Heart right ventricle (tissue), 16 donors: ENCODE measurements around the gene KLHDC2. TPM values are rescaled to one million over a fixed set of nuclear protein-coding genes. Genes with fewer than 3 reads are reported as not detected.
"Not testable (repeated sequence)": the region's sequence is repeated elsewhere in the genome, so short reads cannot be mapped to it uniquely, and the experiment has no call there.

Source experiments
- ATAC-seq, 8 donors: fragments of 200-7000 bp; cut with Tn5 transposase; one replicate each; pipeline ENCODE4 v1.9.1; 2020; ENCODE audit warnings: mild to moderate bottlenecking in 8 of 8, moderate library complexity in 8 of 8, moderate number of reproducible peaks in 1 of 8
- DNase-seq, 2 donors: peaks; one replicate each; pipeline ENCODE4 v3.0.0-alpha.2; 2020
- H3K27ac ChIP-seq, 10 donors: fragments of 200-600 bp; sonication (generic) in 2 of 10; one replicate each; pipeline versions ENCODE4 v1.5.0 to v1.8.0; 2020 to 2022; ENCODE audit warnings: mild to moderate bottlenecking in 3 of 10
- H3K27me3 ChIP-seq, 7 donors: fragments of 200-600 bp; one replicate each; pipeline ENCODE4 v1.8.0; 2021 to 2022; ENCODE audit warnings: mild to moderate bottlenecking in 2 of 7
- H3K36me3 ChIP-seq, 9 donors: fragments of 200-600 bp; sonication (generic) in 1 of 9; one replicate each; pipeline versions ENCODE4 v1.5.0 to v1.8.0; 2020 to 2022; ENCODE audit warnings: mild to moderate bottlenecking in 2 of 9
- H3K4me1 ChIP-seq, 9 donors: fragments of 200-600 bp; sonication (generic) in 1 of 9; one replicate each; pipeline versions ENCODE4 v1.5.0 to v1.8.0; 2020 to 2022; ENCODE audit warnings: mild to moderate bottlenecking in 4 of 9
- H3K4me3 ChIP-seq, 10 donors: fragments of 200-600 bp; sonication (generic) in 2 of 10; one replicate each; pipeline versions ENCODE4 v1.5.0 to v1.8.0; 2020 to 2022; ENCODE audit warnings: mild to moderate bottlenecking in 7 of 10, moderate library complexity in 2 of 10
- H3K9me3 ChIP-seq, 11 donors: fragments of 200-600 bp in 10 of 11; sonication (generic) in 2 of 11; one replicate each; pipeline versions ENCODE4 v1.5.0 to v1.8.0; 2013 to 2022; ENCODE audit warnings: mild to moderate bottlenecking in 2 of 11, control low read depth in 1 of 11, moderate library complexity in 1 of 11
- CTCF ChIP-seq, 9 donors: fragments of 200-600 bp; sonication (generic) in 2 of 9; IDR thresholded peaks; one replicate each; pipeline versions ENCODE4 v1.5.0 to v1.8.0; 2021 to 2022; ENCODE audit warnings: antibody characterized with exemption in 9 of 9, mild to moderate bottlenecking in 5 of 9, moderate library complexity in 1 of 9
- WGBS, 2 donors: extraction: QIAGEN DNeasy Blood & Tissue Kit; methylation state at CpG; one replicate each; pipeline ENCODE4 v1.1.7; 2013; ENCODE audit warnings: inconsistent platforms in 1 of 2; 5-methylcytosine and 5-hydroxymethylcytosine counted together
- intact Hi-C, 10 donors: fragments of 100-400 bp; cut with DNase I; formaldehyde crosslinking; loops; one replicate each; pipeline versions ENCODE4 v1.11.1 to v1.14.2; 2022
- polyA plus RNA-seq, 2 donors: library from polyadenylated mRNA; stranded (reverse); fragments of 200-250 nt; gene quantifications; one replicate each; pipeline ENCODE4 v1.2.3, GENCODE V29; 2013
- total RNA-seq, 10 donors: library from RNA; stranded (reverse); fragmentation: NEBNext Ultra II Directional in 3 of 10; extraction: Animal tissue kit (Norgen Biotek cat#: 25700) in 3 of 10; gene quantifications; one replicate each; pipeline versions ENCODE4 v1.2.1 to v1.2.4, GENCODE V29; 2021 to 2023
- donor health status: Arrhythmogenic right ventricular cardiomyopathy.
- donor health status: ischemic (EF 13 %, LVEDD 7.1; RV severe dilation, severe dysfunction).
- donor health status: healthy with polysubstance abuse.
- donor health status: DM: no; HTN: yes; CAD: no.
- donor health status: DM: no; HTN: no; CAD: no.
- donor health status: ischemic (EF 25% LVEDD 6.9; RV normal size, moderate dysfunction).
- donor health status: ischemic (EF 25% LVEDD 5.7; RV mildly dilated, moderate dysfunction).
- donor health status: healthy.
- donor health status: DM: yes; HTN: yes; CAD: no.
- donor health status: Ischemic cardiomyopathy.
- donor health status: ischemic (EF 35%, LVEDD 5.7; RV mildly dilated, moderate dysfunction).
- donor health status: nonischemic (EF 11% LVEDD 7.7; RV severe dilation, severe dysfunction).
- donor health status: DM: yes; HTN: yes; CAD: no.
- donor health status: PGD.
- donor health status: ischemic (EF 29% LVEDD 5.4; RV normal size, mild dysfunction).
- donor health status: nonischemic (EF 23%, LVEDD 6.1; RV moderate dilation, normal function).

KLHDC2 gene
- total and polyA plus RNA-seq, 12 donors, result 40.2 to 106 (median 83.3) TPM

GRCh38 chr14:49732896-49733295 lies 35.1 kb upstream of the KLHDC2 start:
- 94 to 96% methylated on average over 3 of the region's 3 CpGs for WGBS, 2 donors
- DNase-seq (no peak), ATAC-seq (no peak)
- Histone ChIP-seq H3K27ac (no peak overlapping the region), H3K4me3 (no peak overlapping the region), H3K9me3 (no peaks in the 10 kb centered on the region), H3K36me3 (peaks cover 0 to 97% (median 0%) of the 10 kb centered on the region in 9 donors), H3K27me3 (no peaks in the 10 kb centered on the region), H3K4me1 (no peaks in the 10 kb centered on the region)
- TF ChIP-seq CTCF (IDR thresholded peaks at IDR 0.05), result no peak
- intact Hi-C loops, result no loop called here

- no peak for DNase-seq
- Histone ChIP-seq H3K4me1 (no peaks in the 10 kb centered on the region), H3K36me3 (peaks cover 0 to 97% (median 0%) of the 10 kb centered on the region in 9 donors), H3K9me3 (no peaks in the 10 kb centered on the region), H3K27ac (no peak overlapping the region), H3K27me3 (no peaks in the 10 kb centered on the region), H3K4me3 (no peak overlapping the region)
- no peak for ATAC-seq
- no peak for TF ChIP-seq CTCF (IDR thresholded peaks at IDR 0.05)
- intact Hi-C loops, result no loop called here
These were observed 34.1 kb upstream of the KLHDC2 start for GRCh38 chr14:49733836-49734235.

- 89 to 98% methylated on average over 4 of the region's 4 CpGs for WGBS, 2 donors
- DNase-seq, H3K9me3 ChIP-seq, H3K4me1 ChIP-seq, intact Hi-C loops, H3K4me3 ChIP-seq, H3K27me3 ChIP-seq, ATAC-seq, H3K27ac ChIP-seq: not testable (repeated sequence)
- peaks cover 0 to 95% (median 6%) of the 10 kb centered on the region in 9 donors for H3K36me3 ChIP-seq
These were observed 32.3 kb upstream of the KLHDC2 start for GRCh38 chr14:49735669-49736068.

GRCh38 chr14:49745191-49745590 lies 22.8 kb upstream of the KLHDC2 start:
- Histone ChIP-seq H3K4me3 (no peak overlapping the region), H3K36me3 (peaks cover 0 to 100% (median 14%) of the 10 kb centered on the region in 9 donors), H3K27ac (no peak overlapping the region), H3K4me1 (no peaks in the 10 kb centered on the region), H3K9me3 (no peaks in the 10 kb centered on the region), H3K27me3 (no peaks in the 10 kb centered on the region)
- intact Hi-C loops, result no loop called here
- ATAC-seq, result no peak
- 88 to 89% methylated on average over 1 of the region's 1 CpG for WGBS, 2 donors
- DNase-seq, result no peak
- no peak for TF ChIP-seq CTCF (IDR thresholded peaks at IDR 0.05)

- H3K27ac ChIP-seq, H3K9me3 ChIP-seq, intact Hi-C loops, ATAC-seq, H3K4me3 ChIP-seq, H3K4me1 ChIP-seq, DNase-seq, H3K27me3 ChIP-seq: not testable (repeated sequence)
- H3K36me3 ChIP-seq, result peaks cover 0 to 100% (median 3%) of the 10 kb centered on the region in 9 donors
These were observed 21.5 kb upstream of the KLHDC2 start for GRCh38 chr14:49746476-49746875.
